GM10847 (cell line): Measurements from ENCODE around the gene GIMD1.

ENCODE experiments used
- POLR2A ChIP-seq: IDR thresholded peaks from 2 replicates; pipeline ENCODE4 v1.6.1; 2011; ENCODE audit not compliant: insufficient read length; ENCODE audit errors: extremely low read depth

GIMD1 gene

DNA sequence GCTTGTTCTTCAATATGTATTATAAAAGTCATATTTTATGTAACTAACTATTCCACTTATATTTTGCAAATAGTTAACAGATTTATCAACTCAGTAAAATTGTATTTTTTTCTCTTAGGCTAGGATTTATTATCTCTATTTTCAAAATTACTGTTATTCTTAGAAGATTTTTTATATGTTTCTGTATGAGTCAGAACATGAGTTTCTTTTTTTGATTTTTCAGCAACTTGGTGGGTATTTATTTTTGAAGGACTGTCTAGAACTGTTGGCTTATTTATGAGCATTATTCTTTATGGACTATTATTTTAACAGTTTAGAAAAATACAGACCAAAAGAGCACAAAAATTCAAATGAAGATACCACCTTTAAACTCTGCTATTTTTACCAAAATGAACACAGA is 45.5 kb downstream of the GIMD1 start:
- no peak for TF ChIP-seq POLR2A

DNA sequence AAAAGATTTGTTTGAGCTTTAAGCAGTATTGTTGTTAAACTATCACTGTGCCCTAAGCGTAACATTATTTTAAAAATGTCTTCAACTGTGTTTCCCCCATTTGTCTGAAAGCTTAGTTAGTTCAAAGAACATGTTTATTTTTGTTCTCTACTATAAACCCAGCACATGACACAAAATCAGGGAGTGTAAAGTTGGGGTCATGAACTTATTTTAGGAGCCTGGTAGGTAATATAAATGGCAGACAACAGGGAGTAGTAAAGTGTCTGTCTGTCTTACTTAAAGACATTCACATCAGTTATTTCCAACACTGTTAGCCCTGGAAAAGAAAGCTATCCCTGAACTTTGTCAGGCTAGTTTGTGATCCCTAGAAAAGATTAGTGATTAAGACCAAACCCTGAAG is 48.3 kb downstream of the GIMD1 start:
- TF ChIP-seq POLR2A: no peak

DNA sequence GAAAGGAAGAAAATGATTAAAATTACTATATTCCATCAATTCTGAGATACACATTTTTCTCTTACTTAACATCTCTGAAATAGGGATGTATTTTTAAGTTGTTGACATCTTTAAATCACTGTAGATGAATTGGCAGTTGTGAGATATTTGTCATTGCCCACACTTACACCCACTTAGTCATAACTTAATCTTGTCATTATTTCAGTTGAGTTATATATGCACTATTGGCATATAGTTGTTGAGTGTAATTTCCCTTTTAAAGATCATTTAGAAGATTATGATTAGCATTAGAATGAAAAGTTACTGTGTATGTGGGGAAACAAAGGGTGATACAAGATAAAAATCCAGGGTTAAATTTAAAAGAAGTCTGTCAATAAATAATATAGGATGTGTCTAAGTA is 50.1 kb downstream of the GIMD1 start:
- no peak for TF ChIP-seq POLR2A

DNA sequence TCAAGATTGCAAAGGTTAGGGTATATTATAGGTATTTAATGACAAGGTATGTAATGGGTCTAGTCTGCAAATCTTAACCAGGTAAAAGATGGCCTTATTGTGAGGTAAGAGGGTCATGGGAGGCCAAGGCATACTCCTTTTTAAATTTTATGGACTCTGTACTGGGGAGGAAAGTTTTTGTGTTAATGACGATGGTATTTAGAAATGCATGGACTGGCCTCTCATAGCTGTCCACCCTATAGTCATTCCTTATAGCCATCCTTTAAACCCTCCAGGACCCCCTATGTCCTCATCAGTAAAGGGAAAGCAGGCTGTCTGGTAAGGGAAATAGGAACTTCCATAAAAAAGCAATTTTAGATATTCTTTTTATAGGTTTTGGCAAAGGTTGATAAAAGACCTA is 50.8 kb downstream of the GIMD1 start:
- no peak for TF ChIP-seq POLR2A

DNA sequence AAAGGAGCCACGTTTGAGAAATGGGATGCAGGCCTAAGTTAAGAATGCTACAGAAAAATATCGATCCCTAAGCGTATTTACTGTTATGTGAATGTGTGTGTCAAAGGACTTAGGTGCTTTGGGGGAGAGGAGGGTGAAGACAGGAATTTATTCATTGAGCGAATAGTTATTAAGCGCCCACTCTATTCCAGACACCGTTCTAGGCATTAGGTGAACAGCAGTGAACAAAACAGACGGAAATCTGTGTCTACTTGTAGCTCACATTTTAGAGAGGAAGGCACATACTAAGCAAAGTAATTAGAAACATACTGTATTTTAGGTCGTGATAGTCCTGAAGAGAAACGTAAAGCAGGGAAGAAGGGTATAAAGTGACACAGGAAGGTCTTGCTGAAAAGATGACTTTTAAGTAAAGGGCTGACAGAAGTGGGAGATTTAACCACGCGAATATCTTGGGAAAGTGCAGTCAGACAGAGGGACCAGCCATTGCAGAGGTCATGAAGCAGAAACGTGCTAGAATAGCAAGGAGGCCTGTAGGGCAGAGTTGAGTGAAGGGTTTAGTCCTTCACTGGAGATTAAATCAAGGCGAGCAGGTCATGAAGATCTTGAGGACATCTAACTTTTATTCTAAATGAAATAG is 51.7 kb downstream of the GIMD1 start:
- TF ChIP-seq POLR2A: no peak

DNA sequence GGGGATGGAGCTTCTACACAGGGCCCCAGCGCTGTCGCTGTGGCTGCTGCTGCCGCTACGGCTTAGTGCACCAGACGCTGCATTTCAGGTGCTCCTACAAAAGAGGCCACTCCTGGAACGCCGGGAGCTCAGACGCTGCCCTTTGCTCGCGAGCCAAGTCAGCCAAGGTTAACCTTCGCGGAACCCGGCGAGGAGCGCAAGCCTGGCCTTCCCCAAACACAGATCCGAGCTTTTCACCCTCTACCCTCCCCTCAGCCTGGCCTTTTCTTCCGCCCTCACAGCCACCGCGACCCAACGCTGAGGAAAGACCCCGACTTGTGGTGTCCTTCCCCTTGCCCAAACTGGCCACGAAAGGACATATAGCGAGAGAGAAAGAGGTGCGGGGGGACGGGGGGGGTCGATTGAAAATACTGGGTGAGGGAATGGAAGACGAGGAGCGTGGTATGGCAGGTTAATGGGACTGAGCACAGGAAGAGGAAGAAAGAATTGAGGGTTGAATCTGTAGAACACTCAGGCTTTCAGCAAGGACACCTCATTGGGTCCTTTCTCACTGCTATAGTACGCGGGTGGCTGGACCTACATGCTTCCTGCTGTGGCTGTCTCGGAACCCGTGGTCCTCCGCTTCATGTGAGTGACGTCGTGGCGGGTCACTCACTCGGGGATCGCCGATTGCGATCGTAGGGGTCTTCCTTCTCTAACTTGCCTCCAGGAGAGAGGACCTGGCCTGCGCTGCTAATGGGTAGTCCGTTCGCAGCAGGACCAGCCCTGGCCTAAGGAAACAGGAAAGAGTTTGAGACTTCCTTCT is 52.4 kb downstream of the GIMD1 start, which contains the start of the genes AIMP1 and TBCK:
Gene AIMP1, plus strand, starts transcription at position 583 of the 805 bp plus-strand sequence. CDS start 8,460 bp downstream, outside the sequence.
Gene TBCK, minus strand, starts transcription at position 242 of the 805 bp plus-strand sequence. CDS start 7,249 bp downstream, outside the sequence.
- peak; percentile 64 for TF ChIP-seq POLR2A

DNA sequence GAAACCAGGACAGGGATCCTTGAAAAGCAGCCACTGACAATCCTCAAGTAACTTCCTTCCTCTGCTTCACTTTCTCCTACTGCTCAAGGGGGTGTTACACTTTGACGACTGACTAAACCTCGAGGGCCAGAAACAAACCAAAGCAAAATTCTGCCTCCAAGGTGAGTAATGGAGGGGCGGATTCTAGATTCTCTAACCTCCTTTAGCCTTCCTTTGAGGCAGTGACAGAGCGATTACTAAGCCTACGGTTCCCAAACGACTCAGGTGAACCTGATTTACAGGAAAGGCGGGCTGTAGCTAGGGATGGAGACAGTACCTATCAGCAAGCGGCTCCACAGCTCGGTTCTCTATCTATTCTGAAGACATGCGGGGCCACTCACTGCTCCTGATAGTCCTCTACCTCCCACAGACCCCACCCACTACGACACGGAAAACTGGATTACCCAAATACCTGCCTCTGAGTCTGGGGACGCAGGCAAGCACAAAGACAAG is 53.1 kb downstream of the GIMD1 start:
- no peak for TF ChIP-seq POLR2A

DNA sequence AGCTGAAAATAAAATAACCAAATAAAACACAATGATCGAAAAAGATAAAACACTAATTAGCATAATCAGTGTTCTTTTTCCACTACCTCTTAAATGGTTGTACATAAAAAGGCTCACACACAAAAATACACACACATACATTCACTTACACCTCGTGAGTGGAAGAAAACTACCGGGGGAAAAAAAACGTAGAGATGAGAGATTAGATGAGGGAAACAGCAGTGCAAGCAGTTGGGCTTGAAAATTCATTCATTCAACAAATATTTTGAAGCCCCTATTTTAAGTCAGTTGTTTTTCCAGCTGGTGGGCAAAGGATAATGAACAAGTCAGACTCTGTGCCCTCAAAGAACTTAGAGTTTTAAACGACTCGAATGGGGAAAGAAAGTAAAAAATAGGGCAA is 53.6 kb downstream of the GIMD1 start:
- TF ChIP-seq POLR2A: no peak

DNA sequence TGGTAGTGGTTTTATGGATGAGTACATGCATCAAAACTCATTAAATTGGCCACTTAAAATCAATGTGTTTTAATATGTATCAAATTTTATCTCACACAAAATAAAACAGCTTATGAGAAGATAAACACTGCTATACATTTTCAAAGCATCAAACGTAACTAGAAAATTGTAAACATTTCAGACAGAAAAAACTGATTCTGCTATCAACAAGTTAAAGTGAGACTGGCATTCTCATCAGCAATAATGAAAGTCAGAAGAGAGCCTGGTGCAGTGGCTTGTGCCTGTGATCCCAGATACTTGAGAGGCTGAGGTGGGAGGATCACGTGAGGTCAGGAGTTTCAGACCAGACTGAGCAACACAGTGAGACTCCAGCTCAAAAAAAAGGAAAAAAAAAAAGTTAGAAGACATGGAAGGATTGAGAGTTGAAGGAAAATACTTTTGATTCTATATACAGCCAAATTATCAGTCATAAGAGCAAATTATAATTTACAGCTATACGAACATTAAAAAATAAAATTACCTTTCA is 55.5 kb downstream of the GIMD1 start:
- TF ChIP-seq POLR2A: no peak

DNA sequence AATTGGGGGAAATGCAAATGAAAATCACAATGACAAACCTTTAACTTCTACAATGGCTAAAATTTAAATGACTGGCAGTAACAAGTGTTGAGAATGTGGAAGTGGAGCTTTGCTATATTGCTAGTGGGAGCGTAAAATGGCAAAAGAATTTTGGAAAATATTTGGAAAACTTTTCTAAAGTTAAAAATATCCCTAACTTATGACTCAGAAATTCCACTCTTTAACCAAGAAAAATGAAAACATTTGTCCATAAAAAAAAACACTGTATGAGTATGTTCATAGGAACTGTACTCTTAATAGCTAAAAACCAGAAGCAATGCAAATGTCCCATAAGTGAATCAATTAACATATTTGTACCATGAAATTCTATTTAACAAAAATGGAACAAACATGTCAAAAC is 56.2 kb downstream of the GIMD1 start:
- TF ChIP-seq POLR2A: no peak
